Stimulated activated CD4-positive, alpha-beta T cell treated with anti-CD3 and anti-CD28 coated beads, Interleukin-1b, Interleukin-23, amount 100 ng/mL, for 48 hours (primary cell): ENCODE results near the gene ACCS.
A peak's percentile ranks its signal among the peaks of the same experiment; 100 is the strongest.

Source experiments
- DNase-seq: peaks from one replicate; pipeline ENCODE4 v3.0.0-alpha.2; 2020

The ACCS gene

GRCh38 chr11:44046182-44046581 lies 19.9 kb upstream of the ACCS start:
- no peak for DNase-seq

- no peak for DNase-seq
Measured at GRCh38 chr11:44047298-44047697, 18.8 kb upstream of the ACCS start.

- no peak for DNase-seq
Measured at GRCh38 chr11:44047931-44048431, 18.1 kb upstream of the ACCS start, which contains the start of gene ACCSL. TSS of gene ACCSL (plus strand) at chr11:44047981. CDS start at chr11:44048037, 56 bp downstream.

- no peak for DNase-seq
Measured at GRCh38 chr11:44049832-44050231, 16.2 kb upstream of the ACCS start.

DNA sequence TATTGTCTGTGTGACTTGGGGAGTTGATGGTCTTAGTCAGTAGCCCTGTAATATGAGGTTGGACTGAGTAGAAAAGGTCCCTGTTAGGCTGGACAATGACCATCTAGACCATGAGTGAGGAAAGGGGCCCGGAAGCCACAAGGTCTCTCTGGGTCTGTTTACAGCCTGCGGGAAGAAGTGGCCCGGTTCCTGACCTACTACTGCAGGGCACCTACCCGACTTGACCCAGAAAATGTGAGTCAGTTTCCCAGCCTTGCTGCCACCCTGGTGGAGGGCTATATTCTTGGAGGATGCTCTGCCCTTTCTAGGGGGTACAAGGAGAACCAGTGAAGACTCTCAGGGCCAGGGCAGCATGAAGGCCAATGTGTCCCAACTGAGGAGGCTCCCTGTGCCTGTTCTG lies 14.9 kb upstream of the ACCS start:
- no peak for DNase-seq

- DNase-seq = no peak
Measured at GRCh38 chr11:44057340-44057739, 8.7 kb upstream of the ACCS start.

- DNase-seq = no peak
Measured at GRCh38 chr11:44058275-44058674, 7.8 kb upstream of the ACCS start.

DNA sequence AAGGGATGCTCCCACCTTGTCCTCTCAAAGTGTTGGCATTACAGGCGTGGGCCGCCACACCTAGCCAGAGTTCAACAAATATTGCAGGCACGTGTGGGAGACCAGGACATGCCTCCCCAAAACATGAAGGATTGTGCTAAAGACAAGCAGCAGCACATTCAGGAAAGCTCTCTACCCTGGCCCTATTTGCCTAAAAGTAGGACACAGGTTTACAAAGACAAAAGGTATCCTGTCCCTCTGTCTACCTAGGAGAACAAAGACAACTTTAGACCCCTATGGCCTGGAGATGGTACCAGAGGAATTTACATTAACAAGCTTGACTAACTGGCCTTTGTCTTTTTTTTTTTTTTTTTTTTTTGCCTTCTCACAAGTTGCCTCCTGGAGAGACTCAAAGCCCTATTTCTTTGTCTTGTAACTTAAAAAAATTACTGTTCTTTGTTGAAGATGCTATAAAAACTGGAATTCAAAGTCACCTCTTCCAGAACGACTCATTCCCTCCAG lies 859 bp upstream of the ACCS start:
- DNase-seq = no peak

GRCh38 chr11:44066732-44067141 lies 667 bp downstream of the ACCS start:
- DNase-seq = no peak

DNA sequence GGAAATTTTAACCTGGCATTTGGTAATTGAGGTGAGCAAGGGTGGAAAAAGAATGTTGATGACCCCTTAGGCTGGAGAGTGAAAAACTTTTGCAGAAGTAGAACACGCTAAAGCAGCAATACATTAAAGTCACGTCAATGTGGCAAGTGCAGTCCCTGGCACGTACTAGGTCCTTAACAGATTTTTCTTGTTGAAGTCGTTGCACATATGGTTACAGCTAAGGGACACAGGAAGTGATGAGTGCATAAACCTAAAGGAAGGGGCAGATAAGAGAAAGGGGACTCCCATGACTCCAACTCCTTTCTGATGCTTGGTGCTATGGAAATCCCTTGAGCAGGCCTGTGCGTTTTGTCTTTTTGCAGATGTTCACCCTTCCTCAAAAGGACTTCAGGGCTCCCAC lies 1.2 kb downstream of the ACCS start:
- DNase-seq = no peak

DNA sequence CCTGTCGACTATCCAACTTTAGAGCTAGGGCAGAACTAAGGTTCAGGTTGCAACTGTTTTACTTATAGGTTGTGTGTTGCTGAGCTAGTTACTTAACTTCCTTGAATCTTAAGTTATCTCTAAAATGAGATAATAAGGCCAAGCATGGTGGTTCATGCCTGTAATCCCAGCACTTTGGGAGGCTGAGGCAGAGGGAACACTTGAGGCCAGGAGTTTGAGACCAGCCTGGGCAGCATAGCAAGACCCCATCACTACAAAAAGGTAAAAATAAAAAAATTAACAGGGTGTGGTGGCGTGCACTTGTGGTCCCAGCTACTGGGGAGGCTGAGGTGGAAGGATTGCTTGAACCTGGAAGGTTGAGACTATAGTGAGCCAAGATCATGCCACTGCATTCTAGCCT lies 2.1 kb downstream of the ACCS start:
- DNase-seq = no peak

DNA sequence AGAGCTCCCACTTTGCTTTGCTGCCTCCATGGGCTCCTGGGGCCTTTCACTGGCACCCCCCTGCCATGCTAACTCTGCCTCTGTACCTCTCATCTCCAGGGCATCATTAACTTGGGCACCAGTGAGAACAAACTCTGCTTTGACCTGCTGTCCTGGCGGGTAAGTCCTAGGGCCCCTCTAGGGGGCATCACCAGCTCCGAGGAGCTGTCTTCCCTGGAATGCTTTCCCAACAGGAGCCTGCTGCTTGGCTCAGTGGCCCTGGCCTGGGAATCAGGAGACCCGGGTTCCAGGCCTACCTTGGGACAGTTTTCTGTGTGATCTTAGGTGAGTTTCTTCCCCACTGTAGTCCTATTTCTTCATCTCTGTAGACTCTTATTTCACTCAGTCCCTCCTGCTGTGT lies 5.1 kb downstream of the ACCS start:
- DNase-seq = no peak

DNA sequence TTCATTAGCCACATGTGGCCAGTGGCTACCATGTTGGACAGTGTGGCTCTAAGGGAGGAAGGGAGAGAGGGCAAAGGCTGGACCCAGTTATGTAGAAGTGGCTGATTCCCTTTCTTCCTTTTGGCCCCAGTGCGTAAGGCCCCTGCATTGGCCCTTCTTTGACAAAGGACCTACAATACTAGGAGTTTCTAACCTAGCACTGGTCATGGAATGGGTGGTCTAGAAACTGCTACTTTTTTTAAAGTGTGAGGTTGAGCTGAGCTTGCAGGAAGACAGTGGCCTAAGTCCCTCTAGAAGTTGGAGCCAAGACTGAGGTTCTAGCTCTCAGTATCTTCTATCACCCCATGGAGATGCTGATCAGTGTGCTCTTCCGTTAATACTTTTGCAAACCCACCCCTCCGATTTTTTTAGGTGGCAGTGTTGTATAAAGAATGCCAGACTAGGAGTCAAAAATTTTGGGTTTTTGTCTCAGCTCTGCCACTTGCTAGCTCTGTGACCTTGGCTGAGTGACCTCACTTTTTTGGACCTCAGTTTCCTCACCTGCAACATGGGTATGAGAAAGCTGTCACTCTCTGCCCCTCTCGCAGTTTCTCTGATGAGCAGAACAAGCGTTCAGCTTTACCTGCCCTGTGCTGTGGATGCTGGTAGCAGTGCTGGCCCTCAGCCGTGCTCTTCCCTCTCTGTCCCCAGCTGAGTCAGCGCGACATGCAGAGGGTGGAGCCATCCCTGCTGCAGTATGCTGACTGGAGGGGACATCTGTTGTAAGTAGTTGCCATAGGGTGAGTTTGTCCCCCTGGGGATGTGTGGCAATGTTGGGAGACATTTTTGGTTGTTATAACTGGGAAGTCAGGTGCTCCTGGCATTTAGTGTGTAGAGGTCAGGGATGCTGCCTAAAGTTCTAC lies 6.9 kb downstream of the ACCS start:
- DNase-seq = no peak

DNA sequence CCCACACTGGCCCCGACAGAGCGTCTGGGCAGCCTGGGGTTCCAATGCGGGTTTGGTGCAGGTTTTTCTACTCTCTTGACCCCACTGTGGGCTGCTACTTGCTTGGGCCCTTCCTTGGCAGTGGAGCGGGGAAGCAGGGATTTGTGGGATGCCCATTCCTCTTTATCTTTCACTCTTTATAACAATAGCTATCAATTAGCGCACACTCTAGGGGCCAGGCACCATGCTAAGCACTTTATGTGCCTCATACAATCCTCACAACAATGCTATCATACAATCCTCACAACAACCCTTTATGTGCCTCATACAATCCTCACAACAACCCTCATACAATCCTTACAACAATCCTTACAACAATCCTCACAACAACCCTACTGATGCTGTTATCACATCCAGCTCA lies 12.7 kb downstream of the ACCS start:
- no peak for DNase-seq

DNA sequence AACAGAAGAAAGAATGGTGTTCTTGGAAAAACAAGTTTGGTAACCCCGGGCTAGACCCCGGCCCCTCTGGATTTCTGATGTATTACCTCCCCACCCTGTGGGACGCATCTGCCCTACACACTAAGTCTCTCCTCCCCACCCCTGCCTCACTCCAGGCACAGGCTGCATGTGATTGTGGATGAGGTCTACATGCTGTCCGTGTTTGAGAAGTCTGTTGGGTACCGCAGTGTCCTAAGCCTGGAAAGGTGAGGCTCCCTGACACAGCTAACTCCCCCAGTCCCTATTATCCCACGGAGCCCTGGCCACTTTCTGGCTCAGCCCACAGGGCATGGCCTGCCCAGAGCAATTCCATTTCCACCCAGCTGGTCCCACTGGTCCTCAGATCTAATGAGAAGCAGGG lies 13.3 kb downstream of the ACCS start:
- DNase-seq = no peak

GRCh38 chr11:44080951-44081350 lies 14.9 kb downstream of the ACCS start:
- no peak for DNase-seq

DNA sequence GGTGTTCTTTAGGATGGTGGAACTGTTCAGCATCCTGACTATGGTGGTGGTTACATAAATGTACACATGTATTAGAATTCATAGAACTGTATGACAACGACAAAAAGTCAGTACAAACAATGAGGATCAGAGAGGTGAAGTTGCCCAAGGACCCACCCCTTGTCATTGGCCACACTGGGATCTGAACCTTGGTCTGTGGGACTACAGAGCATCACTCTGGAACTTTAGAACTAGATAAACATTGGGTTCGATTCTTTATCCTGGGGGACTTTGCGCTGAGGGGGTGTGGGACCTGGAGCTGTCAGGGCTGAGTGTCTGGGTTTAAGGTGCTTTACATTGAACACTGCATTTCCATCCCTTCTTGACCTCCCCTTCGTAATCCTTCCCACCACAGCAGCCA lies 16.6 kb downstream of the ACCS start:
- no peak for DNase-seq

DNA sequence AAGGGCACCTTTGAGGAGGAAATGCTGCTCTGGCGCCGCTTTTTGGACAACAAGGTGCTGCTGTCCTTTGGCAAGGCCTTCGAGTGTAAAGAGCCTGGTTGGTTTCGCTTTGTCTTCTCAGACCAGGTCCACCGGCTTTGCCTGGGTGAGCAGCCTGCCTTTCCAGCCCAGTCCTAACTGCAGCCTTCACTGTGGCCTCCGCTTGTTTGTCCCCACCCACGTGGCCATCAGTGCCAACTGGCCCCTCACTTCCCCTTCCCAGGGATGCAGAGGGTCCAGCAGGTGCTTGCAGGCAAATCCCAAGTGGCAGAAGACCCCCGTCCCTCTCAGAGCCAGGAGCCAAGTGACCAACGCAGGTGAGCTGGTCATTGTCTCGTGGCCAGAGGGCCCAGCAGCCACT lies 17.4 kb downstream of the ACCS start:
- no peak for DNase-seq

GRCh38 chr11:44083906-44084305 lies 17.8 kb downstream of the ACCS start:
- no peak for DNase-seq

DNA sequence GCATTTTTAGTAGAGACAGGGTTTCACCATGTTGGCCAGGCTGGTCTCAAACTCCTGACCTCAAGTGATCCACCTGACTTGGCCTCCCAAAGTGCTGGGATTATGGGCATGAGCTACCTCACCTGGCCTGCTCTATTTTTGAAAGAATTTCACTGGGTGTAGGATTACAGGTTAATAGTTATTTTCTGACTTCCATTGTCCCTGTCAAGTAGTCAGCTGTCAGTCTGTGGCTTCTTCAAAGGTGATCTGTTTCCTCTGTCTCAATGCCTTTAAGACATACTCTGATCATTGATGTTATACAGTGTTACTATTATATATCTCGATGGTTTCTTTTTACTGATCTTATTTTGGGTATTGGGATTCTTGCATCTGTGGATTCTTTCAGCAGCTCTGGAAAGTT lies 19.3 kb downstream of the ACCS start:
- DNase-seq = no peak

- DNase-seq = no peak
Measured at GRCh38 chr11:44088377-44088776, 22.3 kb downstream of the ACCS start.

- DNase-seq = no peak
Measured at GRCh38 chr11:44088871-44089270, 22.8 kb downstream of the ACCS start.

DNA sequence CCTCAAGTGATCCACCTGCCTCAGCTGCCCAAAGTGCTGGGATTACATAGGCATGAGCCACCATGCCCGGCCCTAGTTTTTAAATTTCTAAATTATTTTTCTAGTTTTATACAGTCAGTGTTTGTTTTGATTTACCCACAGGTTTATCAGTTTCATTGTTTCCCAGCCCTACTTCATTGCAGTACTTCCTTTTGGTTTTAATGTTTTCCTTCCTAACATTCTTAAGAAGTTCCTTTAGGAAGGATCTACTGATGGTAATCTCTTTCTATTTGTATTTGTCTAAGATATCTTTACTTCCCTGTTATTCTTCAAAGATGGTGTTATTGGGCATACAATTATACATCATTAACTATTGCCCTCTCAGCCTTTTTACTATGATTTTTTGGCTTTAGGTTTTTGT lies 24.5 kb downstream of the ACCS start:
- no peak for DNase-seq

GRCh38 chr11:44094260-44094868 lies 28.3 kb downstream of the ACCS start:
- peak; percentile 72 for DNase-seq
